Breast epithelium (tissue), 3 donors: ENCODE data around the gene CACNA2D3.
"Not testable (repeated sequence)": the region's sequence is repeated elsewhere in the genome, so short reads cannot be mapped to it uniquely, and the experiment has no call there.

Experiments used
- CTCF ChIP-seq, 3 donors: fragments of 450-650 bp; IDR thresholded peaks; one replicate each; pipeline ENCODE4 v1.5.1; 2016 to 2017; ENCODE audit warnings: antibody characterized with exemption in 3 of 3, mild to moderate bottlenecking in 3 of 3, moderate library complexity in 3 of 3
- POLR2A ChIP-seq: fragments of 450-650 bp; IDR thresholded peaks from one replicate; pipeline ENCODE4 v1.6.1; 2016; ENCODE audit warnings: antibody characterized with exemption, mild to moderate bottlenecking, moderate library complexity
- POLR2AphosphoS5 ChIP-seq, 3 donors: sonication (generic); formaldehyde crosslinking; IDR thresholded peaks; one replicate each; pipeline ENCODE4 v1.6.1; 2017; ENCODE audit warnings: antibody characterized with exemption in 3 of 3

- not testable (repeated sequence) for TF ChIP-seq POLR2A; POLR2AphosphoS5 (IDR thresholded peaks at IDR 0.05); CTCF (IDR thresholded peaks at IDR 0.05)
Measured at GRCh38 chr3:54116129-54116528, 6.2 kb upstream of the CACNA2D3 start.
